HPDE6-E6E7 (cell line): ENCODE measurements around the gene TASL.
"Not testable (repeated sequence)": the region's sequence is repeated elsewhere in the genome, so short reads cannot be mapped to it uniquely, and the experiment has no call there.

Experiments used
- DNase-seq: peaks from one replicate; pipeline ENCODE4 v3.0.0; 2011; ENCODE audit warnings: missing footprints; ENCODE audit errors: extremely low spot score

The TASL gene

DNA sequence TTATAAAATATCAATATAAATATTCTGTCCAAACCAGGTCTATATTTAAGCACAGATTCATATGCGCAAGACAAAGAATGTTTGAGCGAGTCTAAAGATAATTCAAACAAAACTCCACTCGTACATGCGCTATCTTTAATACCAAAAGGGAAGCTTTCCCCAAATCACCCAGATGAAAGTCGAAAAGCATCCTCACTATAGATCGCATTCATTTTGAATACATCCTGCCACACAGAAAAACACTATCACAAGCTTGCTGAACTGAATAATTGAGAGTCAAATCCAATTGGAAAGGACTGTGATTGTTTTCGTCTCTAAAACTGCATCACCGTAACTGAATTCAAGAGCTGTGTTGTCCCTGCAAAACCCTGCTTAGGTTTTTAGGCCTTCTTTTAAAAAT, 685 bp downstream of the TASL start:
- no peak for DNase-seq

DNA sequence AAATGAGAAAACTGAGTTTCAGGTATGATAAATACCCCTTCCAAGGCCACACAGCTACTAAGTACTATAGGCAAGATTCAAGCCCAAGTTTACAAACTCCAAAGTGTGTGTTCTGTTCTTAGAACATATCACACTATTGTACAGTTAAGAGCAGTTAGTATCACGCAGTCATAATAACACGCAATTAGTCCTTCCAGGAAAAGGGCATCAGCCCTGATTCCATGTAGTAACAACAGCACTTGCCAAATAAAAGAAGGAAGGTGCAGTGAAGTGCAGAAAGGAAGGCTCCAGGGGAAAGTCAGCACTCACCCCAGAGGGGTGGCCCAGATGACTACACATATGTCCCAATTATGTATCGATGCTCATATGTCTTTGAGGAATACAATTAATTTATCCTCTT, 4.4 kb downstream of the TASL start:
- no peak for DNase-seq

DNA sequence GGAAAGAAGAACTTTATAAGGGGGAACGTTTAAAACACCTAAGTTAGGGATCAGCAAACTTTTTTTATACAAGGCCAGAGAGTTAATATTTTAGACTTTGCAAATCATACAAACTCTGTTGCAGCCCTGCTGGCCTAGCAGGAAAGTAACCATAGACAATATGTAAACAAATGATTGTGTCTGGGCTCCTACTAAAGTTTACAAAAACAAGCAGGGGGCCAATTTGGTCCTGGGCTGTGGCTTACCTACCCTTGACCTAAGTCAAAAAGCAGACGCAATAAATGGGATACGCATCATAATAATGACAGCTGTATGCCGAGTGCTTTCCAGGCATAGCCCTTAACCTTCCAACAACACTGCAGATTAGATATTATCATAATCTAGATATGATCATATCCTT, 4.9 kb downstream of the TASL start:
- DNase-seq: no peak

DNA sequence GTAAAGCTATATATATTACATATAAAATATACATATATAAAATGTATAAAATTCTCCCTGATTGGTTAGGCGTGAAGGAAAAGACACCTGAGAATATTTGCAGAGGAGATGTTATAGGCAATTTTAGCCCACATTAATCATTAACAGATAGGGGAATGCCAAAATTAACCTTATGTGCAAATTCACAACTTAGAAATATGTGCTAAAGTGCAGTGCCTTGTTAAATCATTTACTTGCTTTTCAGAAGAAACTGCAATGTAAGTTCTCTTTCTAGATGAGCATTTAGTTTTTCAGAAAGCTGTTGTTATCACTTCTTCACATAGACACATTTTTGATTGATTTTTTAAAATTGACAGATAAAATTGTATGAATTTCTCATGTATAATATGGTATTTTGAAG, 5.6 kb downstream of the TASL start:
- no peak for DNase-seq

DNA sequence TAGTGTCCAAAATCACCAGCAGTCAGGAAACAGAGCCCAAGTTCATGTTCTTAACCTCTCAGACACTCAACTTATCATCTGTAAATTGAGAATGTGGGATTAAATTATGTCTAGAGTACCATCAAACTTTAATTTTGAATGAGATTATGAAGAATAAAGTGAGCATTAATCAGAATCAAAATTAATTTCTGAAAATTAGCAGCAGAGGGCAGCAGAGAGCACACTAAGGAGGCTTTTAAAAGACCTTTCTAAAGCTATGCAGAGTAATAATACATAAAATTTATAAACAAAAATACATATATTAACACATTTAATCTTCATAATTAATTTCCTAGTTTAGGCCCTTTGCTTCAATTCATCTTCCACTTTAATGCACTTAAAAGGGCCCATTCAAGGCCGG, 7.1 kb downstream of the TASL start:
- DNase-seq: no peak

DNA sequence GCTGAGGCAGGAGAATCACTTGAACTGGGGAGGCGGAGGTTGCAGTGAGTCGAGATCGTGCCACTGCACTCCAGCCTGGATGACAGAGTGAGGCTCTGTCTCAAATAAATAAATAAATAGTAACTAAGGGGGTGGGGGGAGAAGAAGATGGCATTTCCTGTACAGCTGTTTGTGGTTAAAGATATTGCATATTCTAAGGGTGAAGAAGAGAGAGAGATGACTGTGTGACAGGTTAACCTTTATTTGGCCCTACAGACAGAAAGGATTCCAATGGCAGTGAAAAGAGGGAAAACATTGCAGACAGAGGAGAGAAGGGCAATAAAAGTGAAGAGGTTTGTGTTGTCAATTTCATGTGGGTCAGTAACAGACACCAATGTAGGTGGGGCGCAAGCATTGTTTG, 9.4 kb downstream of the TASL start:
- no peak for DNase-seq

DNA sequence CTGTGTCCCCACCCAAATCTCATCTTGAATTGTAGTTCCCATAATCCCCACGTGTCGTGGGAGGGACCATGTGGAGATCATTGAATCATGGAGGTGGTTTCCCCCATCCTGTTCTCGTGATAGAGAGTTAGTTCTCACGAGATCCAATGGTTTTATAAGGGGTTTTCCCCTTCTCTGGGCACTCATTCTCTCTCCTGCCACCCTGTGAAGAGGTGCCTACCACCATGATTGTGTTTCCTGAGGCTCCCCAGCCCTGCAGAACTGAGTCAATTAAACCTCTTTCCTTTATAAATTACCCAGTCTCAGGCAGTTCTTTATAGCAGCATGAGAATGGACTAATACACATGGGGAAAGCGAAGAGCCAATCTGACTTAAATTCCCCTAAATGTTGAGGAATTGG, 14.5 kb downstream of the TASL start:
- not testable (repeated sequence) for DNase-seq

DNA sequence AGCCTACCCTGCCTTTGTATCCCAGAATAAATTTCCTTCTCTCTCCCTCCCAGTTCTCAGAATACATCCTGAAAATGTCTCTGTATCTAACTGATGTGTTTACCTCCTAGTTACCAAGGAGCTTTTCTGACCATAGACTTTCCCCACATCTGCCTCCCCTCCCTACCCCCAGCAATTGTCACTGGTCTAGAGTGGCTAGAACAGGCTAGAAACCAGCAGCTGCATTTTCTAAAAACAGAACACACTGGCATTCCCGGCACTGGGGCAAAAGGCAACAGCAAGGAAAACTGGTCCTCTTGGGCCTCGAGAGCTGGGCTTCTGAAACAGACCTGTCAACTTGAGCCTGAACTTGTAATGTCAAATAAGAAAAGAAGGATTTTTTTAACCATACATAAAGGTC, 16.4 kb downstream of the TASL start:
- DNase-seq: no peak

DNA sequence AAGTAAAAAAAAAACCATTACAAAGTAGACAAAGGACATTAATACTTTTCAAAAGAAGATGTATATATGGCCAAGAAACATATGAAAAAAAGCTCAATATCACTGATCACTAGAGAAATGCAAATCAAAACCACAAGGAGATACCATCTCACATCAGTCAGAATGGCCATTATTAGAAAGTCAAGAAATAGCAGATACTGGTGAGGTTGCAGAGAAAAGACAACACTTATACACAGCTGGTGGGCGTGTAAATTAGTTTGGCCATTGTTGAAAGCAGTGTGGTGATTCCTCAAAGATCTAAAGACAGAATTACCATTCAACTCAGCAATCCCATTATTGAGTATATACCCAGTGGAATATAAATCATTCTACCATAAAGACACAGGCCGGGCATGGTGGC, 39.3 kb downstream of the TASL start:
- DNase-seq: no peak

DNA sequence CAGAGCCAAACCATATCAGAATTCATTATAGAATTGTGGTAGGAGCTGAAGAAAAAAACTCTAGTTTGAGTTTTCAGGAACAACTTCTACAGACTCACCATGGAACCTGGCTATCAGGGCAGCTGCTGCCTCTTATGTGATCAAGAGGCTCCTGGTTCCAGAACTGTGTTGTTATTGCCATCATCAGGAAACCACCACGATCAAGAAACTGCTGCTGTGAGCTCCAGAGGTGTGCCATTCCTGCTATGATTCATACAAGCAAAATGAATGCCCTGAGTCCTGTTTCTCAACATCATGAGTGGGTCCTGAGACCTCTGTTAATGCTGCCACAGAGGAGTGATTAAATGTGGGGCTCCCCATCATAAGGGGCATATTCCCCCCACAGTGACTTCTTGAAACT, 43.7 kb downstream of the TASL start:
- no peak for DNase-seq

DNA sequence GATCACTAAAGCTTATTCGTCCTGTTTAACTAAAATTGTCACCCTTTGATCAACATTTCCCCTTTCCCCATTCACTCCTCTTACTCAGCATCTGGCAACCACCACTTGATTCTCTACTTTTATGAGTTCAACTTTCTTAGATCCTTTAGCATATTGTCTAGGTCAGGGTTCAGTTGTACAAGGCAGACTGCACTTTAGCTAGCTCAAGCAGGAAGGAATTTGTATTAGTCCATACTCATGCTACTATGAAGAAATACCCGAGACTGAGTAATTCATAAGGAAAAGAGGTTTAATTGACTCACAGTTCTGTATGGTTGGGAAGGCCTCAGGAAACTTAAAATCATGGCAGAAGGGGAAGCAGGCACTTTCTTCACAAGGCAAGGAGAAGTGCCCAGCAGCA, 44.3 kb downstream of the TASL start:
- no peak for DNase-seq

DNA sequence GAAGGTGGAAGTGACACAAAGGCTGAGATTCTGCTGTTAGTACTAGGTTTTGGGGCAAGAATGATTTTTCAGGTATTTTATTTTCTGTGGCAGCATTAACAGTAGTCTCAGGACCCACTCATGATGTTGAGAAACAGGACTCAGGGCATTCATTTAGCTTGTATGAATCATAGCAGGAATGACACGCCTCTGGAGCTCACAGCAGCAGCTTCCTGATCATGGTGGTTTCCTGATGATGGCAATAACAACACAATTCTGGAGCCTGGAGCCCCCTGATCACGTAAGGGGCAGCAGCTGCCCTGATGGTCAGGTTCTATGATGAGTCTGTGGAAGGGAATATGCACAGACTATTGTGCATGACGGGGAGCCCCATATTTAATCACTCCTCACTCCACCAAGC, 47.0 kb downstream of the TASL start:
- DNase-seq: peak; percentile 12

DNA sequence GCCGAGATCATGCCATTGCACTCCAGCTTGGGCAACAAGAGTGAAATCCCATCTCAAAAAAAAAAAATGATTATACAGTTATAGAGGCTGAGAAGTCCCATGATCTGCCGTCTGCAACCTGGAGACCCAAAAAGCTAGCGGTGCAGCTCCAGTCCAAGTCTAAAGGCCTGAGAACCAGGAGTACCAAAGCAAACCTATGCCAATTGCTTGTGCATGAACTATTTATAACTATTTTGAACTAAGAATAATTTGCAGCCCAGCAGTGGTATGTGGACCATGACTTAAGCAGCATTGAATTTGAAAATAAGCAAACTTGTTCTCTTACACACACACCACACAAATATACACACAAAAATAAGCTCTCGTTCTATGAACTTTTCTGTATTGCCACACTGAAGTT, 51.8 kb downstream of the TASL start:
- no peak for DNase-seq

DNA sequence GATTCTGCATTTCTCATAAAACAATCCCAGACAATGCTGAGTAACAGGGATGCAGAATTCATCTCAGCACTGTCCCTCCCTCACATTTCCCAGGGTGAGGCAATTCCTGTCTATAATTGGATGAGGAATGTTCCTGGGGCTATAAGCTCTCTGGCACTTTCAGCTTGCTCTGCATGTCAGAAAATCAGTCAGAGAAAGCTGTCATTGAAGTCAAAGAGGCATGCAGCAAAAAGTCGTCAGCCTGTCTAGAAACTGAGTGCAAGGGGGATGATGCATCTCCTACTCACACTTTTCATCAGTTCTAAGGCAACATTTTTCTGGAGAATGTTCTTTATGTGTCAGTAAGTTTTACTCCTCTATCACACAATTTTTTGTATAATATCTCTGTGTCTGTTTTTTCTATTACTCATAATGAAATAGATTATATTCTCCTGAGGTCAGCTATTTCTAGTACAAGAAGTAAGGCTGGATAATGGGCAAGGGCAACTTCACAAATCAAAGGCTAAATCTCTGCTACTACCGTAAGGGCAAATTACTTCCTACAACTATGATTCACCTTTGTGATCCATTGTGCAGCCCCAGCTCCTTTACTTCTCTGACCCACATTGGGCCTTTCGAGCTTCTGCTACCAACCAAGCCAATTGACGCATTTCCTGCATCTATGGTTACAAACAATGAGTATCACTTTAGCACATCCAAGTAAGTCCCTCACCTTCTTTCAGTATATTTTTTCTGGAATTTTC, 56.0 kb downstream of the TASL start:
- DNase-seq: no peak

DNA sequence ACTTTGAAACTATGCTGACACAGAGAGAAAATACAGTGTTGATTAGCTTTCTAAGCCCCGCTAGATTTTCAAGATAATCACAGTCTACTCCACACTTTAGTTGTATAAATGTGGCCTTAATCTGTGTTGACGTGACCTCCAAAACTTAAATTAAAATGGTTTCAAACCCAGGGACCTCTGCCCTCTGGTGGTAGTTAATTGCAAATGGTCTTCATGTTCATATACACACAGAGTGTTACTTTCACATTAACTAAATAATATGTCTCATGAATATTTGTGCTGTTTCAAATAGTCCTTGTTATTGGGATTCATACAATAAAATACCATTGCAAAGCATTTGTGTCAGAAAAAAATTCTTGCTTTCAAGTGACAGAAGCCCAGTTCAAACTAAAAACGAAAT, 64.3 kb downstream of the TASL start:
- DNase-seq: no peak
